ENCODE results near the gene PHRF1.

- no peak for TF ChIP-seq CTCF (IDR thresholded peaks at IDR 0.05; ENCODE audit: insufficient read depth, low read depth, low read length)
- TF ChIP-seq EZH2 (IDR thresholded peaks at IDR 0.05; ENCODE audit: insufficient read depth, low read length), result no peak
Measured at GRCh38 chr11:609341-609811, 33.1 kb downstream of the PHRF1 start.
